T-helper 1 cell treated with Interleukin-12 subunit alpha and Interleukin-12 subunit beta and Interleukin-4 antibody, amounts not matched to agents 30 ng/mL and 1 ng/mL, for 36 hours (primary cell): ENCODE data around the gene GCN1. TPM values are rescaled to one million over a fixed set of nuclear protein-coding genes. Genes with fewer than 3 reads are reported as not detected.

Experiments used
- intact Hi-C: fragments of 100-400 bp; cut with micrococcal nuclease; formaldehyde crosslinking; loops from one replicate; pipeline ENCODE4 v1.15.1; 2024
- total RNA-seq: library from RNA; stranded (reverse); gene quantifications from 2 replicates; pipeline ENCODE4 v1.2.3, GENCODE V29; 2022

GCN1 gene
- total RNA-seq, 1 donor from 2014 or later = 140 TPM

- intact Hi-C loops = loop anchor here (1.0 to 5.0 kb wide), 4 partner anchors 83 to 319 kb away; partner anchors contain the start of genes COX6A1, RNU4-2 and RPLP0
Observed at GRCh38 chr12:120118321-120119061, 76.0 kb downstream of the GCN1 start.

GRCh38 chr12:120117961-120118320 is 76.6 kb downstream of the GCN1 start:
- intact Hi-C loops = loop anchor here (1.0 to 5.0 kb wide), 5 partner anchors 106 to 319 kb away; partner anchors contain the start of genes CIT, COX6A1 and PXN

GRCh38 chr12:120116792-120117651 is 77.5 kb downstream of the GCN1 start:
- intact Hi-C loops = loop anchor here (1.0 to 5.0 kb wide), 7 partner anchors 30 to 450 kb away; partner anchors contain the start of genes CIT, COX6A1 and PXN

GRCh38 chr12:120116441-120116791 is 78.1 kb downstream of the GCN1 start, which contains the start of gene RAB35:
Gene RAB35, minus strand, starts transcription at chr12:120116753. Its CDS starts 103 bp downstream, at chr12:120116650.
- intact Hi-C loops = loop anchor here (1.0 to 5.0 kb wide), 5 partner anchors 29 to 449 kb away; partner anchors contain the start of genes COX6A1 and PXN

- intact Hi-C loops = loop anchor here (1.0 to 5.0 kb wide), 6 partner anchors 29 to 449 kb away; partner anchors contain the start of genes COX6A1 and PXN
Observed at GRCh38 chr12:120115692-120116440, 78.6 kb downstream of the GCN1 start.

GRCh38 chr12:120115066-120115465 is 79.4 kb downstream of the GCN1 start:
- intact Hi-C loops = loop anchor here (1.0 to 5.0 kb wide), 2 partner anchors 127 to 322 kb away; partner anchors contain the start of gene COX6A1

GRCh38 chr12:120110550-120111501 is 83.7 kb downstream of the GCN1 start:
- intact Hi-C loops = no loop called here

- intact Hi-C loops = no loop called here
Observed at GRCh38 chr12:120109570-120110267, 84.8 kb downstream of the GCN1 start.

- intact Hi-C loops = no loop called here
Observed at GRCh38 chr12:120106151-120106550, 88.4 kb downstream of the GCN1 start.

GRCh38 chr12:120103371-120103770 is 91.1 kb downstream of the GCN1 start:
- intact Hi-C loops = no loop called here

GRCh38 chr12:120103044-120103338 is 91.5 kb downstream of the GCN1 start:
- intact Hi-C loops = no loop called here

- intact Hi-C loops = no loop called here
Observed at GRCh38 chr12:120102189-120103043, 92.1 kb downstream of the GCN1 start.

- intact Hi-C loops = no loop called here
Observed at GRCh38 chr12:120101617-120102016, 92.9 kb downstream of the GCN1 start.

- intact Hi-C loops = no loop called here
Observed at GRCh38 chr12:120101182-120101581, 93.3 kb downstream of the GCN1 start.

- intact Hi-C loops = no loop called here
Observed at GRCh38 chr12:120100630-120101029, 93.9 kb downstream of the GCN1 start.

GRCh38 chr12:120099738-120100137 is 94.8 kb downstream of the GCN1 start:
- intact Hi-C loops = no loop called here

GRCh38 chr12:120098756-120099470 is 95.6 kb downstream of the GCN1 start:
- intact Hi-C loops = no loop called here

- intact Hi-C loops = no loop called here
Observed at GRCh38 chr12:120096671-120097202, 97.8 kb downstream of the GCN1 start.
